HG03439 (cell line): ENCODE measurements around the gene DYNAP.

Experiments
- ATAC-seq: cut with Tn5 transposase; IDR thresholded peaks from one replicate; pipeline ENCODE4 v1.9.1; 2021; ENCODE audit warnings: mild to moderate bottlenecking, moderate library complexity; ENCODE audit not compliant: unreplicated experiment

Gene DYNAP

DNA sequence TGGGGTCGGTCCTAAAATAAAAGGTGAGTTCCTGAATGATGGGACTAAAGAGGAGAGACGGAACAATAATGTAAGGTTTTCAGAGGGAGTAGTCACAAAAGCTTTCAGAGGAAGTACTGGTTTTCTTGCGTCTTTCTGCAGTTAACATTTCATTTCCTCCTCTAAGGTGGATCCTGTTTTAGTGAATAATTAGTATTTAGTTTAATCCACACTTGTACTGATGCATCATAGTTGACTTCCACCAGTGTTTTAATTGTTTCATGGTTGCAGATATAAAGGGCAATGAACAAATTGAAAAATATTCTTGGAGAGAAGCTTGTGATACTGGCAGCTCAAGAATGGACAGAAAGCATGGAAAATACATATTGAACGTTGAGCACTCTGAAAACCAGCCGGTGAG lies at the start of gene DYNAP:
Gene DYNAP (plus strand): TSS at position 301 of the 400 bp plus-strand sequence. CDS start 38 bp downstream, at position 339.
- no peak for ATAC-seq

DNA sequence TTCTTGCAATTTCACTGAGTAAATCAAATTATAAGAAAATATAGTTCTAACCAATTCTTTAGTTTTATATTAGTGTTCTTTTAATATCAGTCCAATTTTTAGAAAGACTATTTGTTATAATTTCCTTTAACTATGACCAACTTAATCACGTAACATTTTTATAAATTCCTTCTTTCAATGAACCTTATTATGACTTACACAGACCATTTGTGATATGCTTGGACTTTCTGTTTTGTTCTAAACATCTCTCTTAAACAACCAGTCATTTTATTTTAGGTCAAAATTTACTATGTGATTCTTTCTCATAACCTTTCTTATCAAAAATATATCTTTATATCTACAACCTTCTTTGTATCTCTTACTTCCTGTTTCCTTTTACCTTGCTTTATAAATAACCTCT lies 39.5 kb upstream of the DYNAP start:
- no peak for ATAC-seq

DNA sequence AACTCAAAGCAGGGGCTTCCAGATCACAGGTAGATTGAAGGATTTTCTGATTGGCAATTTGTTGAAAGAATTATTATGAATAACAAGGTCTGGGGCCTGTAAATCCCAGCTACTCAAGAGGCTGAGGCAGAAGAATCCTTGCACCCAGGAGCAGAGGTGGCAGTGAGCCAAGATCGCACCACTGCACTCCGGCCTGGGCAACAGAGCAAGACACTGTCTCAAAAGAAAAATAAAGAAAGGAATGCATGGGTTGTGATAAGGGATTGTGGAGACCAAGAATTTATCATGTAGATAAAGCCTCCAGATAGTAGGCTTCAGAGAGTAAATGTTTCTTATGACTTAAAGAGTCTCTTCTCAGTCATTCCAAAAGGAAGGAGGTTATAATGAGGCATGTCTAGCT lies 35.8 kb upstream of the DYNAP start:
- no peak for ATAC-seq

DNA sequence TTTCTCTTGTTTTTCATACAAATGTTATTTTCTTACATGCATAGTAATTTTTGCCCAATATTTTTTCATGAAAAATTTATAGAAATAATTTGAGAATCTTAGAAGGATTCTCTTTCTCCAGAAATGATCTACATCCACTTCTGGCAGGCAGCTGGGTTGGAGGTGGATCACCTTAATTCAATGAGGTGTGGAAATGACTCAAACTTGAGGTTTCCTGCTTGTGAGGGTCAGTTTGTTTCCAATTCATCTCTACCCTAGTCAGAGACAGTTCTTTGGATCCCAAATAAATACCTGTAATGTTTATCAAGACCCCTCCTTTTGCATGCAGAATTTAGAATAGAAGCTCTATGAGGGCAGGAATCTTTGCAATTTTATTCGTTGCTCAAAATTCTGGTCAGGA lies 35.0 kb upstream of the DYNAP start:
- no peak for ATAC-seq

GRCh38 chr18:54557958-54558357 lies 33.1 kb upstream of the DYNAP start:
- ATAC-seq: no peak

DNA sequence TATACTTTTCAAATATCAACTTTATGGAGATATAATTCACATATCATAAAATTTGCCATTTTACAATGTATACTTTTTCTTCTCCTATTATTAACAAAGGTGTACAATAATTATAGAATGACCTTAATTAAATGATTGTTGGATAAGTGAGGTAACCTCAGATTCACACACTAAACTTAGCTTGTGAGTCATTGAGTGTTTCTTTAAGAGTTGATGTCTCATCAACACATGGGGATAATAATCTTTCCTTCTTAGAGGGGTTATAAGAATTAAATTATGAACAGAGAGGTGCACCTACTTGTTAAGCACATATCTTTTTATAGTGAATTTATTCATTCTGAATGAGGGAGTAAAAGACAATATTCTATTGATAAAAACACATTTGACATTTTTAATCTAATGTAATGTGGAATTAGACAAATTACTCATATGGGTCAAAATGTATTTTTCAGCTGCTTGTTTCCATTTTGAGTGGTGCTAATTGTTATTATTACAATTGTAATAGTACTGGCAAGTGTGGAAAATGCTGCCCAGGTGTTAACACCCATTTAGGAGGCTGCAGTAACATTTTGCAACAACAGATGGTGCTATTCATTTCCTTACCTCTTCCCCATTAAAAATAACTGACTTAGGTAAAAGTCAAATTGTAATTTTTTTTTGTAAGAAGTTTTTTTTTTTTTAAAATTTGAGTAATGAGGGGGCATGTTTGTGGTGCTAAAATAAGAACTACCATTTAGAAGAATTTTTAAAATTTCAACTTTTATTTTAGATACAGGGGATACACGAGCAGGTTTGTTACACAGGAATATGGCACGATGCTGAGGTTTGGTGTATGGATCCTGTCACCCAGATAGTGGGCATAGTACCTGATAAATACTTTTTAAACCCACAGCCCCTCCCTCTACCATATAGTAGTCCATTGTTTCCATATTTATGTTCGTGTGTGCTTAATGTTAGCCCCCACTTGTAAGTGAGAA lies 32.1 kb upstream of the DYNAP start:
- no peak for ATAC-seq

GRCh38 chr18:54561706-54562267 lies 29.3 kb upstream of the DYNAP start:
- ATAC-seq: no peak

DNA sequence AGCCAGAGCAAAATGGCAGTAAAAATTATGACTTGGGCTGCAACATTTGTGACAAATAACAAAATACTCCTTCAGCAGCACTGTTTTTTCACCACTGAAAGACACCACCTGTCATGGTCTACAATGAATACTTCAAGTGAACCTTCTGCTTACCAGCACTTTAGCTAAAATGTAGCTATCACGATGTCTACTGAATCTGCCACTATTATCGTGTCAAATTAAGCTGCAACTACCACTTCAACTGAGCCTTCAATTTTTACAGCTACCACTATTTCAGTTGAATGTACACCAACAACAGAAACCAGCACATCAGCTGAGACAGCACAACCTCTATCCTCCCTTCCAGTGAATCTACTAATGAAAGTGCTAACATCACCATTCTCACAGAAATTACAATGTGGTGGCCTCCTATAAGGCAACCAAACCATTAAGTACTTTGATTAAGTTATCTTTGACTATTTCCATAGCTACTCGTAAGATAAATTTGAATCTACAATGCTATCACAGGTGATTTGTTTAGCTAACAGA lies 10.8 kb upstream of the DYNAP start:
- no peak for ATAC-seq

GRCh38 chr18:54584065-54584464 lies 7.0 kb upstream of the DYNAP start:
- ATAC-seq: no peak

GRCh38 chr18:54585743-54586142 lies 5.3 kb upstream of the DYNAP start:
- no peak for ATAC-seq

DNA sequence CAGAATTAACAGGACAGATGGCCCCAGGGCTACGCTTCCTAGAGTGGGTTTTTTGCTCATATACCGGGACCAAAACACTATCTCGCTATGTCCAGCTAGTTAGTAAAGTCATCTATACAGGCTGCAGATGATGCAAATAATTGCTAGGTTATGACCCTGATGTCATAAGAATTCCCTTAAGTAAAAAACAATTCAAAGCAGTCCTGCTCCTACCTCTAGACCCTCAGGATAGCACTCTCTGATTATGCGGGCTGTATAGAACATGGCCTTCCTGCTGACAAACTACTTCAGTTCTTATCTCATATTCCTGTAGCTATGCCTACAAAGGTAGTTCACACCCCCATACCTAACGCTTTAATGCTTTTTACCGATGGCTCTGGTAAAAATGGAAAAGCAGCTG lies 13.2 kb downstream of the DYNAP start:
- no peak for ATAC-seq

- no peak for ATAC-seq
Observed at GRCh38 chr18:54606835-54607212, 15.8 kb downstream of the DYNAP start.

DNA sequence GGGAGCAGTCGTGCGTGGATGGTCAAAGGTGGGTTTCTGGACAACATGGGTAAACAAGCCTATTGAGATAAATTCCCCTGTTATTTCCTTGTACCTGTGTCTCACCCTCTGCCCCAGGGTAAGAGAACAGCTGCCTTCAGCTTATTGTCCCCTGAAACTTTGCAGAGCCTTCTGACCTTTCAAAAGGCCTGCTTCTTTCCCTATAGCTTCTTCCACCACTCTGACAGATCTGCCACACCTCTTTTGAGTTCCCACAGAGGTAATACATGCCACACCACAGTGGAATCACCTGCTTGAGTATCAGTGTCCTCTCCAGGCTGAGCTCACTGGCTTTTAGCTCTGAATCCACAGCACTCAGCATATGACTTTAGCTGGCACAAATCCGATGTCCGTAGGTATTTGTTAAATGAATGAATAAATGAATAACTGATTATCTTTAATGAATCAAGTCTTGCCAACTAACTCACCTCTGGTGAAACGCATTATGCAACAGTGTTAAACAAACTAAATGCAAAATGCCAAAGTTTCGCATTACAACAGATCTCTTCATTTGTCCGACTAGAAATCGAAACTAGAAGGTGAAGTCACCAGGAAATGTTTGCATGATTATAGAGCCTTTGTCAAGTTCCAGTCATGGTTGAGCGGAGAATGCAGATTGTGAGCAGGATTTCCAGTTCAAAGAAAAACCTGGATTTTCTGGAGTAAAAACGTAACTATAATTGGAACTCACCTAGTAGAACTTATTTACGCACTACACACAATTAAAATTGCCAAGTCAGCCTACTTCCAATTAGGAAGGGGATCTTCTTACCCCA lies 16.4 kb downstream of the DYNAP start:
- no peak for ATAC-seq

GRCh38 chr18:54608028-54608642 lies 17.1 kb downstream of the DYNAP start:
- ATAC-seq: no peak

DNA sequence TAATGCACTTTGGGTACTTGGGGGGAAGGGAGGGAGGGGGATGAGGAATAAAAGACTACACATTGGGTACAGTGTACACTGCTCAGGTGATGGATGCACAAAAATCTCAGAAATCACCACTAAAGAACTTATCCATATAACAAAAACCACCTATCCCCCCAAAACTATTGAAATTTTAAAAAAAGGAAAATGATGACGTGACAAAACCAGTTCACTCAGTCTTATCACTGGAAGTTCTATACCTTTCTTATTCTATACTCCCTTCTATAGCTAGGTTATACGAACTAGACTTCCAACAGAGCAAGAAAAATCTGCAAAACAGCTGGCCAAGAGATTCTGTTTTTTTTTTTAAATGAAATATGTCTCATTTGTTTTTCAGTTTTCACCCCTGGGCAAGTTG lies 20.8 kb downstream of the DYNAP start:
- ATAC-seq: no peak

DNA sequence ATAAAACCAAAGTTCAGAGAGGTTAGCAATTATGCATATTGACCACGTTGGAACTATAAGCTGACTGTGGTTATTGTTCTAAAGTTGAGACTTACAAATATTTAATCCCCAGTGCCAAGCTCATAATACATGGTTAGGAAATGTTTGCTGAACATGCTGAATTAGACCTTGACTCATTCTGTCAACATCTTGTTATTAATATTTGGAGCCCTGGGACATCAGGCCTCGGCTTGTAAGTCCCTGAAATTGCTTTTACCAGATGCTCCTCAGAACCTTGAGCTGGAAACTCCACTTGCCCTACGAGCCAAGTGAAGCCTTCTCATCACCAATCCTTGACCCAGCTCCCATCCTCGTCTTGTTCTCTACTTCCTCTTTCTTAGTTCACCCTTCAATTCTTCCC lies 21.2 kb downstream of the DYNAP start:
- no peak for ATAC-seq

- ATAC-seq: no peak
Observed at GRCh38 chr18:54613174-54613573, 22.1 kb downstream of the DYNAP start.

DNA sequence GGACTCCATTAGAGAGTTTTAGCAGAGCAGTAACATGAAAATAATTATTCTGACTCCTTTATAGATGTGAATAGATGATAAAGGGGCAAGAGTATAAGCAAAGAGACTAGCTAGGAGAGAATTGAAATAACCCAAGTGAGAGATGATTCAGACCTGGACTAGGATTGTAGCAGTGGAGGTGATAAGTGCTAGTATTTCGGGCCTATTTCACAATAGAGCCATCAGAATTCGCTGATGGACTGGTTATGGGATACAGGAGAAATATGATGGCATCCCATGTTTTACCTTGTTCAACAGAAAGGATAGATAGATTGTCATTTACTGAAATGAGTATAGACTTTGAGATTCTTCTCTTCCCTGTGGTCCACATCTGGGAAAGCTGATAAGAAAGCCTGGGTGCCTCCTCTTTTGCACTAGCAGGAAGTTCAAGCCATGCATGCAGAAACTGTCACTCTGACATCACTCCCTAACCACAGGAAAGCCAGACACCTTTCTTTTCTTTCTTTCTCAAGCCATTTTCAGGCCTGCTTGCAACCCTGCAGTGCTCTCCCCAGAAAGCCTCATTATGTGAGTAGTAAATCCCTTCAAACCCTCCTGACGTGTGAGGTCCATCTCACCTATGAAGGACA lies 25.3 kb downstream of the DYNAP start:
- ATAC-seq: no peak

GRCh38 chr18:54622084-54622483 lies 31.0 kb downstream of the DYNAP start:
- no peak for ATAC-seq

DNA sequence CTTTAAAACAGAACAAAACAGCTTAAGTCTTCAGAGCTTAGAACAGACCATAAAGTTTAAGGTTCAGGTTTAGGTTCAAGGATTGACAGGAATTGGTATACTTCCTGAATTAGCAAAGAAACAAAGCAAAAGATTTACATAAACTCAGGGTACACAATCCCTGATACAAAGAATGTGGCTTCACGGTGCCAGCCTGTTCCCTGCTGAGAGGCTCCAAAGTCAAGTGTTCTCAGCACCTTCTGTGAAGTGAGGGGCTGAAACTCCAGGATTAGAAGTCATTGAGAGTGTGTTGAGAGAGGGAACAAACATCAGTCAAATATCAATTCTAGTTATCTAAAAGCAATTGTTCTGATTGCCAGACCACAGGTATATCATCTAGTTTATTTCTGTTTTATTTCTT lies 35.7 kb downstream of the DYNAP start:
- no peak for ATAC-seq
